NCI-H524 (cell line): ENCODE data around the gene OSM.
A peak's percentile ranks its signal among the peaks of the same experiment; 100 is the strongest.

Experiments used
- DNase-seq, 2 experiments: peaks; one replicate each; lab custom pipeline; 2025; lab: John Stamatoyannopoulos, UW

OSM gene

GRCh38 chr22:30297991-30298701, 31.5 kb upstream of the OSM start:
- no peak for DNase-seq

DNA sequence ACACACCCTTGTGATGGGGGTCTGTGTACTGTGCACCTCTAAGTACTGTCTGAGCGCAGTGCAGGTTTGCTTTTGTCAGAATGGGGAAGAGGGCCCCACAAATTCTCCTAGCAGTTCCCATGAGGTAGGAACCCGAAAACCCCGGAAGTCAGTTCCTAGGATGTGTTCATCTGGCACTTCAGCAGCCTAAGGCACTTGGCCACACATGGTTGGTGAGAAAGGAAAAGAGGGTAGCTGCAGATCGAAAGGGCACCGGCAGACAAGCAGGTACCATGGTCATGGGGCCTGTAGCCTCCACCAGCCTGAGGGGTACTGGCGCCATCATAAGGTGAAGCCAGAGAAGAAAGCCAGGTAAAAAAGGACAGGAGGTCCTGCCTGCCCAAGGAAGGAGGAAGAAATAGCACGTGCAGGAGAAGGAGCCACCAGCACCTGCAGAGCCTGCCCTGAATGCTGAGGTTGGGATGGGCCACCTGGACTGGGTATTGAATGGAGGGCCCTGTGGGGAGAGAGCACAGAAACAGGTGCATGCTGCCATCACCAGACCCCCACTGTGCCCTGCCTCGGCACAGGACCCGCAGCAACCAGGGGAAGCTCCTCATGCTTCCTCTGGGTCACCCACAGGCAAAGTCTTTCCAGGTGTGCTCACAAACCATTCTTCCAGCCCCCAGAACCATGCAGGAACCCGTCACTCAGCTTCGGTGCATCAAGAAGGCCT, 30.8 kb upstream of the OSM start:
- DNase-seq: no peak

DNA sequence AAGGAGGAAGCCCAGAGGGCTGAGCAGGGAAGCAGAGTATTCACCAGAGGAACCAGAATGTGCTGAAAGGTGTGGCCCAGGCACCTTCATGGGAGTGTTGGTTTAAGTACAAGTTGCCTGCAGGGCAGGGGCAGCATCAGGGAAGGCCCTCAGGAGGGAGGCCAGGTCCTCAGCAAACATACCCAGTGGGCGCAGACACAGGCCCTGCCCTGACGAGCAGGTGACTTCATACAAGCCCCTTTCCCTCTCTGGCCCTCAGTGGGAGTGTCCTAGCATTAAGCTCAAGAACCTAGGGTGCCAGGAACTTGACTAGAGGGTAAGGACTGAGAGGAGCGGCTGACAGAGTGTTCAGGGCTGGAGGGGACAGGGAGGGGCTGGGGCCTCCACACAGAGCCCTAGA, 30.2 kb upstream of the OSM start:
- no peak for DNase-seq

- no peak for DNase-seq
These were observed 29.7 kb upstream of the OSM start for GRCh38 chr22:30296324-30296723.

DNA sequence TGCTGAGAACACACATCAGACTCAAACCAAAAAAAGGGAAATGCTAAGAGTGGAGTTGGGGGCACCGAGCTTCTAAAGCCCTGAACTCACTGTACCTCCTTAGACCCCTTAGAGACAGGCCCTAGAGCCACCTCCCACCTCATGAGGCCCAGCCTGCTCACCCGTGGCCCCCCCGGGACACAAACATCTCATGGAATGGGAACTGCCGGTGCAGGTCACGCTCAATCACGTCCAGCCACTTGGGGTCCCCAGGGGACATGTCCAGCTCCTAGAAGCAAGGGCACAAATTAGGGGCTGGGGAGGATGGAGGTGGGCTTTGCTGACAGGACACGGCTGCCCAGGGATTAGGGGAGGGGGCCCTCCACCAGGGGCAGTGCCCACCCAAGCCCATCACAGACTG, 28.9 kb upstream of the OSM start:
- no peak for DNase-seq

- DNase-seq: no peak
These were observed 28.2 kb upstream of the OSM start for GRCh38 chr22:30294830-30295229.

- DNase-seq: peak; percentile 44 to 81
These were observed 27.4 kb upstream of the OSM start for GRCh38 chr22:30294066-30294465.

DNA sequence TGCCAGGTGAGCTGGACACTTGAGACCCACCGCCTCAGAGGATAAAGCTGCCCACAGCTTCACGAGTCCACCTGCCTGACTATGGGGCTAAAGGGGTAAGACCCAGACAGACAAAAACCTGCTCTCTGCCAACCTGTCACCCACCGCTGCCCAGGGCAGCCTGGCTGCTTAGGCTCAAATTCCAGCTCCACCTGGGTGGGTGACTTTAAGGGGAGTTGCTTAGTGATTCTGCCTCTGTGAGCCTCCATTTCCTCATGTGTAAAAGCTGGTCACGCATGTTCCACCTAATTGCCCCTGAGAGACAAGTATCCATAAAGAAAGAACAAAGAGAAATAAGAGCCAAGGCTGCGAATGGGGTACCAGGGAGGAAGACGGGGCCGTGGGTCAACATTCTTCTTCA, 26.4 kb upstream of the OSM start:
- DNase-seq: no peak

- no peak for DNase-seq
These were observed 25.7 kb upstream of the OSM start for GRCh38 chr22:30292069-30292970.

GRCh38 chr22:30291058-30291892, 24.6 kb upstream of the OSM start:
- no peak for DNase-seq

- peak in 1 of 2 experiments; percentile 36 for DNase-seq
These were observed 23.8 kb upstream of the OSM start for GRCh38 chr22:30290342-30291057.

DNA sequence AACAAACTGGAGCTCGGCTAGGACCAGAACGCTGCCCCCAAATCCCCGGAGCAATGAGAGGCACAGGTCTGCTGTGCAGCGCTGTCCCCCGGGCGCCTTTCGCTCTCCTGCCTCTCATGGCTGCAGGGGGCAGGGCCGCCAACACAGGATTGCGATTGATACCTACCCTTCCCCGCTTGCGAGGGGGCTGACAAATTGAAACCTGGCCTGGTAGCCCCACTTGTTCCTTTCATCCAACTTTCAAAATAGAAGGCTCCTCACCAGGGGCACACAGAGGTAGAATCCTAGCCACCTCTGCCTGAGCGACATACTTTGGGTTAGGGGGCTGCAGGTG, 23.3 kb upstream of the OSM start:
- no peak for DNase-seq

DNA sequence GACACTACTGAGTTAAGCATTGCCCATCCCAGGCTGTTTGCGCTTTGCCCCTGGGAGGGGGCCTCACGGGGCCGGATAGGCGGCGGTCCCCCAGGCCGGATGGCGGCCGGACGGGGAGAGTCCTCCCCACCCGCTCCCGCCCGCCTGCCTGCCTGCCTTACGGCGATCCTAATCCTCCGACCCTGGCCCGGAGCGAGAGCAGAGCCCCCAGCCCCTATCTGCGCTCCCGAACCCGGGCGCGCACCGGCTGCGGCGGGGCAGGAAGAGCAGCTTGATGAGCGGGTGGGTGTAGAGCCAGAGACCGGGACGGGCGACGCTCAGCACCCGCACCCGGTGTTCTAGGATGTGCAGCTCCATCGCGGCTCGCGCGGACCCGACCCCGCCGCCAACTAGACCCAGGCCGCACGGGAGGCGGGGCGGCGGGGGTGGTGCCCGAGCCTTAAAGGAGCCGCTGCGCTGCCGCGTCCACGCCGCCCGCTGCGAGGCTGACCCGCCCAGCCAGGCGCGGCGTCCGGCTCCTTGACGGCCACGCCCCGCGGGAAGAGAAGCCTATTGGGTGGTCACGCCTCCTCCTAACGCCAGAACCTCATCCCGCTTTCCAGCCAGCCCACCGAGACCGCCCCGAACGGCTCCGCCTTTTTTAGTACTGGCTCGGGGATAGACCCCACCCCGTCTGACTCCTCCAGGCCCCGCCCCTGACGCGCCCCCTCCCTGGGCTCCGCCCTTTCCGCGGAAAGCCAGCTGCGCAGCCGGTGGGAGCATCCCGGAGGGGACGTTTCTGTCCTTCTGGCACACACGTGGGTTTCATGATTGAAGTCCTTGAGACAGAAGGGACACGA, 22.7 kb upstream of the OSM start, which contains the start of gene CASTOR1:
CASTOR1 (minus strand) TSS at position 365 of the 839 bp plus-strand sequence; CDS start at position 357, 8 bp downstream.
- peak; percentile 96 to 99 for DNase-seq

- no peak for DNase-seq
These were observed 21.9 kb upstream of the OSM start for GRCh38 chr22:30288419-30289140.

- DNase-seq: peak; percentile 77 to 89
These were observed 21.2 kb upstream of the OSM start for GRCh38 chr22:30287648-30288418.

GRCh38 chr22:30286813-30287647, 20.4 kb upstream of the OSM start:
- peak; percentile 28 to 45 for DNase-seq

- no peak for DNase-seq
These were observed 19.7 kb upstream of the OSM start for GRCh38 chr22:30286331-30286730.

- no peak for DNase-seq
These were observed 19.2 kb upstream of the OSM start for GRCh38 chr22:30285846-30286200.
